ENCODE results near the gene ADPRHL1.
A peak's percentile ranks its signal among the peaks of the same experiment; 100 is the strongest.

The ADPRHL1 gene

GRCh38 chr13:113452942-113453901 lies at the start of gene ADPRHL1:
ADPRHL1 (minus strand) TSS chr13:113453488; CDS start chr13:113453437, 51 bp downstream.
- no peak for DNase-seq

DNA sequence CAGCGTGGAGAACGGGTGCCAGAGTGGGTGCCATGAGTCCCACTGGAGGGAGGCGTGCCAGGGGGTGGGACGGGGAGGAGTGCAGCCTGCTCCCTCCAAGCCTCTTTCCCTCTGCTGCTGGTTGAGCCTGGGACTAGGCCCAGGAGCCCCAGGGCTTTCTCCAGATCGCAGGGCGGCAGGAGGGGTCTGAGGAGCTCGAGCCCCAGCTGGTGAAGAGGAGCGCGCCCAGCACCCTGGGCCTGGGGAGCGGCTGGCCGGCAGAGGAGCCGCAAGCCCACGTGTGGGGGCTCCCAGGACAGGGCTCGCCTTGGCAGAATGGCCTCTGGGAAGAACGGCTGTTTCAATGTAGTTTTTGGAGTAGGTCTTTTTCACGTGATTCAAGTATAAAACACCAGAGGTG lies 49.4 kb upstream of the ADPRHL1 start:
- DNase-seq: no peak

GRCh38 chr13:113500530-113501265 lies 47.4 kb upstream of the ADPRHL1 start:
- DNase-seq: no peak

DNA sequence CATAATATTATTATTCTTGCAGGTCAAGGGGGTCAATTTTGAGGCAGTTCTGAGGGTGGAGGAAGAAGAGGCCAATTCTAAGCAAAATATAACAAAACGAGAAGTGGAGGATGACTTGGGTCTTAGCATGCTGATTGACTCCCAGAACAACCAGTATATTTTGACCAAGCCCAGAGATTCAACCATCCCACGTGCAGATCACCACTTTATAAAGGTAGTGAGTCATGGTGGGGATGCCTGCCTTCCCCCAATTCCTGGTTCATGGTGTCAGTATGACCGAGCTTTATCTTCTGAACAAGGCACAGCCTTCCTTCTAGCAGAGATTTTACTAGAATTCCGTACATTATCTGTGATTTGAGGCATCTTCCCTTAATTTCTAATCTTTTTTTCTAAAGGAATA lies 46.6 kb upstream of the ADPRHL1 start:
- DNase-seq: no peak

DNA sequence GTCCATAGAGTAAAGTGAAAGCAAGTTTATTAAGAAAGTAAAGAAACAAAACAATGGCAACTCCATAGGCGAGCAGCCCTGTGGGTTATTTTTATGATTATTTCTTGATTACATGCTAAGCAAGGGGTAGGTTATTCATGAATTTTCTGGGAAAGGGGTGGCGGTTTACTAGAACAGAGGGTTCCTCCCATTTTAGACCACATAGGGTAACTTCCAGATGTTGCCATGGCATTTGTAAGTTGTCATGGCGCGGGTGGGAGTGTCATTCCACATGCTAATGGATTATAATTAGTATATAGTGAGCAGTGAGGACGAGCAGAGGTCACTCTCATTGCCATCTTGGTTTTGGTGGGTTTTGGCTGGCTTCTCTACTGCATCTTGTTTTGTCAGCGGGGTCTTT lies 45.6 kb upstream of the ADPRHL1 start:
- DNase-seq: no peak

- DNase-seq: no peak
Measured at GRCh38 chr13:113497217-113497616, 43.9 kb upstream of the ADPRHL1 start.

DNA sequence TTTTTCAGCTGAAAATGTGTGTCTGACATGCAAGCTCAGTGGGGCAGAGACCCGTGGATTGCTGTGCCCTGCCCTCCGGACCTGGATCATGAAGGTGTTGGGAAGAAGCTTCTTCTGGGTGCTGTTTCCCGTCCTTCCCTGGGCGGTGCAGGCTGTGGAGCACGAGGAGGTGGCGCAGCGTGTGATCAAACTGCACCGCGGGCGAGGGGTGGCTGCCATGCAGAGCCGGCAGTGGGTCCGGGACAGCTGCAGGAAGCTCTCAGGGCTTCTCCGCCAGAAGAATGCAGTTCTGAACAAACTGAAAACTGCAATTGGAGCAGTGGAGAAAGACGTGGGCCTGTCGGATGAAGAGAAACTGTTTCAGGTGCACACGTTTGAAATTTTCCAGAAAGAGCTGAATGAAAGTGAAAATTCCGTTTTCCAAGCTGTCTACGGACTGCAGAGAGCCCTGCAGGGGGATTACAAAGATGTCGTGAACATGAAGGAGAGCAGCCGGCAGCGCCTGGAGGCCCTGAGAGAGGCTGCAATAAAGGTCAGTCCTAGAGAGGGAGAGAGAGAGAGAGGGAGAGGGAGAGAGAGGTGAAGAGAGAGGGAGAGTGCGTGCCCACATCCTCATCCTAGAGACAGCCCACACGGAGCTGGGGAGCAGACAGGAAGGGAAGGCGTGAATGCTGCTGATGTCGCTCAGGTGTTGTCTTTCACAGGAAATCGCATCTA lies 42.4 kb upstream of the ADPRHL1 start:
- no peak for DNase-seq

- peak; percentile 72 for DNase-seq
Measured at GRCh38 chr13:113493315-113493951, 40.1 kb upstream of the ADPRHL1 start.

- no peak for DNase-seq
Measured at GRCh38 chr13:113491982-113492381, 38.7 kb upstream of the ADPRHL1 start.

DNA sequence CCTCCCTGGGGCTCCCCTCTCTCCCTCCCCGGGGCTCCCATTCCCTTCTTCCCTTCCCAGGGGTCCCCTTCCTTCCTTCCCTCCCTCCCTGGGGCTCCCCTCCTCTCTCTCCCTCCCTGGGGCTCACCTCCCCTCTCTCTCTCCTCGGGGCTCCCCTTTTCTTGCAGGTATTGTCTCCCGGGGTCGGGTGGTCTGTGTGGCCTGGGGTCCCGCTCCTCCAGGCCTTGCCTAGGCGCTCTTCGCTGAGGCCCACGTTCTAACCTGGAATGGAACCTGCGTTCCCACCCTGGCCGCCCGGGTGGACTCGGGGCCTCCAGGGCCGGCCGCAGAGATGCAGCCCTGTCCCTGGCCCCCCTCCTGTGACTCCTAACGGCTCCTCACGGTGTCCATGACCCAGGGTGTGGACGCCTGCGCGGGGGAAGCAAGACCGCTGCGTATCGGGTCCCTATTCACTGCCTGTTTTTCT lies 38.2 kb upstream of the ADPRHL1 start:
- DNase-seq: peak; percentile 66

DNA sequence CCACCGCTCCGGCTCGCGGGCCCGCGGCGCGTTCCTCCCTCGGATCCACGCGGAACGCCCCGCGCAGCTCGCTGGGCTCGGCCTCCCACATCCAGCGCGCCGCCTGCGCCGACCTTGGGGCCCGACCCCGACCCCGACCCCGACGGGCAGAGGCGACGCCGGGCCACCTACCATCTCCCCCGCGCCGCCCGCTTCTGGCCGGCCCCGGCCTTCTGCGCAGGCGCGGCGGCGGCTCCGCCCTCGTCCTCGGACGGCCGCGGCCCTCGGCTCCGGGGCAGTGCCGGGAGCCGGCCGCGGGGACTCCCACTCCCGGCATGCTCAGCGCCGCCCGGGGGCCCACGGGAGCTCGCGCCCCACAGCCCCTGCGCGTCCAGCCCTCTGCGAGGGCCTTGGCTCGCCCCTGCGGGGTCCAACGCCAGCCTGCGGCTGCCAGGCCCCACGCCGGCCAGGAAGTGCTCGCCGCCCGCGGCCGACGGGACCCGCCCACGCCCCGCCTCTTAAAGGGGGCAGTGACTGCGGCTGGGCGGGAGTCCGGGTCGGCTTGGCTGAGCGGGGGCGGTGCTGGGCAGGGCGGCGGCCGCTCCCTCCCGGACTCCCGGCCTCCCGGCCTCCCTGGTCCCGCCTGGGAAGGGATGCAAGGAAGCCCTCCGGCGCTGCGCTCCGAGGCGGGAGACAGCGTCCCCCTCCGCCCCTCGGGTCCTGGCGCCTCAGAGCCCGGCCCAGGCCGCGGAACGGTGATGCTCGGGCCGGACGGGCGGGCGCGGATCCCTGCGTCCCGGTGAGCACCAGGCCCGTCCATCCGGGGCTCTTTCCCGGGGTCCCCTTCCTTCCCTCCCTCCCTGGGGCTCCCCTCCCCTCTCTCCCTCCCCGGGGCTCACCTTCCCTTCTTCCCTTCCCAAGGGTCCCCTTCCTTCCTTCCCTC lies 37.5 kb upstream of the ADPRHL1 start, which contains the start of gene DCUN1D2:
TSS of gene DCUN1D2 (minus strand) at position 216 of the 922 bp plus-strand sequence. CDS start at position 174, 42 bp downstream.
- peak; percentile 97 for DNase-seq

DNA sequence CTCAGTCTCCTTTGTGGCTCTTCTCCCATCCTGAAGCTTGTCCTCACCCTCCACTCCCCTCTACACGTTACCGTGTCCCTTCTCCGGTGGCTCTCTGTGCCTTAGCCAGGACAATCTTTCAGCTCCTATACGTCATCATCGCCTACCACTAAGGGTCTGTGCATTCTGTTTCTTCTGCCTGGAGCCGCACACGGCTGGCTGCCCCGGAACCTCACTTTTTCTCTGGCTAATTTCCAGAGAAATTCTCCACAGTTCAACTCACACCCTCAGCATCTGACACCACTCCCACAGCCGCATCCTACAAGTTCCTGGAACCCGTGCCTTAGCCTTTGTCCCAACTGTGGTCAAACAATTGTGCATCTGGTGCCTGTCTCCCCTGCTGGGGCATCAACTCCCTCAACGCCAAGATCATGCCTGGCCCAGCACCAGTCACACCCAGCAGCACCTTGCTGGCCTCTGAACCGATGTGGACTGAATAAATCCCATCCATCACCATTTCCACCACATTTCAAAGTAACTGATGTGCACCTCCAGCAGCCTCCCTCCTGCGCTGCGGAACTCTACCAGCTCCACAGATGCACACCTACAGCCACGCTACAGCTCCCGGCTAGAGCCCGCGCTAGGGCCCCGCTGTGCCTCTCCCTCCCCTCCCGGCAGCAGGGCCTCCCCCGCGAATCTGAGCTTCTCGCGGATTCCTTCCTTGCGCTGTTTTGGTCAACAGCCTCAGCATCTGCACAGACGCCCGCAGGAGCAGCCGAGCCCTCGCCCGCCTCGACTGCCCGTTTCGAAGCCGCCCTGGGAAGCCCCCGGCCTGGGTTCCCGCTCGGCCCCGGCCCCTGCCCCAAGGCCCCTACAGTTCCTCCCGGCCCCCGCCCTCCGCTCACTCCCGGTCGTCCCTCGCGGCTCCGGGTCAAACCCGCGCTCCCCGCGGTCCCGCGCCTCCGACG lies 36.5 kb upstream of the ADPRHL1 start:
- peak; percentile 49 for DNase-seq

GRCh38 chr13:113489171-113489548 lies 35.9 kb upstream of the ADPRHL1 start:
- no peak for DNase-seq

GRCh38 chr13:113488283-113488682 lies 35.0 kb upstream of the ADPRHL1 start:
- DNase-seq: peak; percentile 27

- DNase-seq: no peak
Measured at GRCh38 chr13:113486698-113487097, 33.4 kb upstream of the ADPRHL1 start.

DNA sequence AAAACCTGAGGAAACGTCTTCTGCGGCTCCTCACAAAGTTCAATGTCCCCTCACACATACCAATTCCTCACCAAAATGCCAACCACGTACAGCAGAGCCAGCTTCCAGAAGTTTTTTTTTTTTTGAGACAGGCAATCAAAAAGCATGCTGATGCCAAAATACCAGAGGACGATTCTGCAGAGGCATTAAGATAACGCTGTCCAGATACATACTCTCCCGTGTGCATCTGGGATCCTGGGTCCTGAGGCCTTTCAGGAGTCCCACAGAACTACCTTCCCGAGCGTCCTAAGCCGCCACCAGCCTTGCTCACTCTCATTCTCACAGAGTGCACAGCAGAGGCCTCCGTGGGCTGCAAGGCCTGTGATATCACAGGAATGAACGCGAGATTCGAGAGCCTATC lies 32.3 kb upstream of the ADPRHL1 start:
- DNase-seq: no peak

GRCh38 chr13:113483504-113484293 lies 30.4 kb upstream of the ADPRHL1 start:
- no peak for DNase-seq

DNA sequence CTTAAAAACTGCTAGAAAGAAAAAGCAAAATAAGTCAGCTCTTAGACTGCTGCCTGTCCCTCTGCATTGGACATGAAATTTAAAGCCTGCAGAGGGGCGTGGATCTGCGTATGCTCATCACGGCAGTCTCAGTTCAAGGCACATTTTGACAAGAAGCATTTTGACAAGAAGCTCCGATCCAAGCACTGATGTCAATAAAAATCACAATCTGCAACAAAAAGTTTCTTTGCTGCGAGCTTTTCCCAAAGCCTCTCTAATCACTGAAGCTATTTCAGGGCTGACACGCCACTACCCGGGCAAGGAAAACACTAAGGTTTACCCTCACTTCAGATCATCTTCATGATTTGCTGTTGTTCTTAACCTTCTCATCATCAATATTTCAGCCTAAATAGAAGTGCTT lies 29.8 kb upstream of the ADPRHL1 start:
- DNase-seq: no peak

DNA sequence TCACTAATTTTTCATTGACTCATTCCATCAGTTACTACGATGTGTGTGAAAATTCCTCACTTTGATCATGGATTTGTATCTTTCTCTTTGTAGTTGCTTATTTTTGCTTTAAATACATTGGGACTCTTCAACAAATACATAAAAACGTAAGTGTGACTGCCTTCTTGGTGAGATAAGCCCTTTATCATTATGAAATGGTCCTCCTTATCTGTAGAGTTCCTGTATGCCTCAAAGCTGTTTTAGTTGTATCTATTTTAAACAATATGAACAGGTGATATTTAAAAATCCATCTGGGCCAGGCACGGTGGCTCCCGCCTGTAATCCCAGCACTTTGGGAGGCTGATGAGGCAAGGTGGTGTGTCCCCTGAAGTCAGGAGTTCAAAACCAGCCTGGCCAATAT lies 25.9 kb upstream of the ADPRHL1 start:
- DNase-seq: no peak
